Common myeloid progenitor, CD34-positive (primary cell): Measurements from ENCODE around the gene MOGAT2.
A peak's percentile ranks its signal among the peaks of the same experiment; 100 is the strongest.
"Not testable (repeated sequence)": the region's sequence is repeated elsewhere in the genome, so short reads cannot be mapped to it uniquely, and the experiment has no call there.

ENCODE experiments used
- CTCF ChIA-PET: fragments of 350-600 bp; sonication (Branson Sonifier 250); formaldehyde crosslinking; loops from one replicate; lab custom pipeline; 2021; ENCODE audit warnings: antibody characterized with exemption; lab: Charles Lee
- POLR2A ChIA-PET: fragments of 350-600 bp; sonication (Branson Sonifier 250); formaldehyde crosslinking; loops from one replicate; lab custom pipeline; 2021; ENCODE audit warnings: antibody characterized with exemption; lab: Charles Lee
- DNase-seq, 3 donors: peaks; one replicate each; pipeline versions ENCODE4 v3.0.0 to v3.0.0-alpha.2; 2013
- H3K27ac ChIP-seq, 2 experiments: 1 replicate in 1 of 2; 2 replicates in 1 of 2; pipeline ENCODE4 v1.7.0; 2013; ENCODE audit warnings: inconsistent platforms in 2 of 2, low read length in 2 of 2, mild to moderate bottlenecking in 2 of 2, low read depth in 1 of 2, moderate library complexity in 1 of 2; ENCODE audit not compliant: severe bottlenecking in 2 of 2, insufficient read depth in 1 of 2, poor library complexity in 1 of 2
- H3K27me3 ChIP-seq, 5 experiments: replicated peaks in 2 of 5; 1 replicate in 3 of 5; 2 replicates in 2 of 5; pipeline versions ENCODE4 v1.6.1 to v1.7.0; 2013; ENCODE audit warnings: low read length in 4 of 5, mild to moderate bottlenecking in 2 of 5, moderate library complexity in 2 of 5, inconsistent platforms in 1 of 5; ENCODE audit not compliant: insufficient read depth in 5 of 5, control insufficient read depth in 4 of 5
- H3K36me3 ChIP-seq, 4 experiments: 1 replicate in 2 of 4; 2 replicates in 2 of 4; pipeline versions ENCODE4 v1.6.1 to v1.7.0; 2013; ENCODE audit warnings: low read length in 3 of 4, control low read depth in 1 of 4, mild to moderate bottlenecking in 1 of 4; ENCODE audit not compliant: control insufficient read depth in 4 of 4, insufficient read depth in 4 of 4
- H3K4me1 ChIP-seq, 4 experiments: 1 replicate in 3 of 4; 2 replicates in 1 of 4; pipeline versions ENCODE4 v1.6.1 to v1.7.1; 2013; ENCODE audit warnings: low read length in 3 of 4, mild to moderate bottlenecking in 3 of 4, control low read depth in 1 of 4, inconsistent platforms in 1 of 4, moderate library complexity in 1 of 4; ENCODE audit not compliant: control insufficient read depth in 4 of 4, insufficient read depth in 4 of 4; ENCODE audit errors: control extremely low read depth in 1 of 4
- H3K4me3 ChIP-seq, 7 experiments: 1 replicate in 4 of 7; 2 replicates in 3 of 7; pipeline versions ENCODE4 v1.5.1 to v1.7.0; 2013; ENCODE audit warnings: mild to moderate bottlenecking in 7 of 7, low read length in 6 of 7, moderate library complexity in 6 of 7, inconsistent platforms in 2 of 7, low read depth in 2 of 7, control low read depth in 1 of 7; ENCODE audit not compliant: insufficient read depth in 4 of 7, control insufficient read depth in 1 of 7; ENCODE audit errors: extremely low read depth in 1 of 7
- H3K9me3 ChIP-seq, 5 experiments: 1 replicate in 4 of 5; 2 replicates in 1 of 5; pipeline versions ENCODE4 v1.6.1 to v1.7.1; 2013; ENCODE audit warnings: low read length in 4 of 5, mild to moderate bottlenecking in 2 of 5, inconsistent platforms in 1 of 5, low read depth in 1 of 5, moderate library complexity in 1 of 5; ENCODE audit not compliant: control insufficient read depth in 4 of 5, insufficient read depth in 2 of 5; ENCODE audit errors: control extremely low read depth in 1 of 5
- WGBS: methylation state at CpG from one replicate; pipeline ENCODE4 v1.1.5; 2013; ENCODE audit not compliant: insufficient coverage; 5-methylcytosine and 5-hydroxymethylcytosine counted together

The MOGAT2 gene

DNA sequence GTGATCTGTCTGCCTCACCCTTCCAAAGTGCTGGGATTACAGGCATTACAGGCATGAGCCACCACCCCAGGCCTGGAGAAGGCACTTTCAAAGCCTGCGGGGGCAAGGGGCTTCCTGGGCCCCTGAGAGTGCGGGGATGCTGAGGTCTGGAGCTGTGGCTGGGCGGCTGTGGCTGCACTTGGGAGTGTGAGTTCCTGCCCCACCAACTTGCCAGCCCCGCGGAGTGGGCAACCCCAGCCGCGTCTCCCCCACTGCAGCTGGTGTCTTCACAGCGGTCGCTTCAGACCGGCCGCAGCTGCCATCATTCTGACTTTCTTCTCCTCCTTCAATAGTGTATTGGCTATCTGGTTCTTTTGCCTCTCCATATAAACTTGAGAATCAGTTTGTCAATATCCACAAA, 38.1 kb upstream of the MOGAT2 start:
- ChIA-PET POLR2A (no interaction called here), CTCF (interaction anchor here (1.5 kb wide), 1 partner anchor 276 kb away, joined by 3 read pairs; no protein-coding TSS in a partner anchor)
- no peaks in the 10 kb centered on the region for H3K36me3 ChIP-seq
- no peaks in the 10 kb centered on the region for H3K9me3 ChIP-seq
- no peaks in the 10 kb centered on the region for H3K4me1 ChIP-seq
- no peak overlapping the region for H3K4me3 ChIP-seq
- no peak for DNase-seq
- peaks cover 0 to 29% (median 5%) of the 10 kb centered on the region in 5 experiments for H3K27me3 ChIP-seq
- 83% methylated on average over 8 of the region's 11 CpGs for WGBS
- no peak overlapping the region for H3K27ac ChIP-seq

DNA sequence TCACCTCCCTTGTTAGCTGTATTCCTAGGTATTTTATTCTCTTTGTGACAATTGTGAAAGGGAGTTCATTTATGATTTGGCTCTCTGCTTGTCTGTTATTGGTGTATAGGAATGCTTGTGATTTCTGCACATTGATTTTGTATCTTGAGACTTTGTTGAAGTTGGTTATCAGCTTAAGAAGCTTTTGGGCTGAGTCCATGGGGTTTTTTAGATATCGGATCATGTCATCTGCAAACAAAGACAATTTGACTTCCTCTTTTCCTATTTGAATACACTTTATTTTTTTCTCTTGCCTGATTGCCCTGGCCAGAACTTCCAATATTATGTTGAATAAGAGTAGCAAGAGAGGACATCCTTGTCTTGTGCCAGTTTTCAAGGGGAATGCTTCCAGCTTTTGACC, 33.8 kb upstream of the MOGAT2 start:
- H3K9me3 ChIP-seq, H3K36me3 ChIP-seq, H3K4me1 ChIP-seq, POLR2A ChIA-PET, H3K4me3 ChIP-seq, H3K27ac ChIP-seq: not testable (repeated sequence)
- WGBS, result no CpG with 5 or more reads among the region's 1 CpG
- CTCF ChIA-PET, result interaction anchor here (0.6 to 2.1 kb wide), 2 partner anchors 9 to 23 kb away, joined by 3 to 6 read pairs; no protein-coding TSS in a partner anchor
- DNase-seq, result peak in 2 of 3 donors; percentile 28 to 43
- peaks cover 0 to 19% (median 6%) of the 10 kb centered on the region in 5 experiments for H3K27me3 ChIP-seq

DNA sequence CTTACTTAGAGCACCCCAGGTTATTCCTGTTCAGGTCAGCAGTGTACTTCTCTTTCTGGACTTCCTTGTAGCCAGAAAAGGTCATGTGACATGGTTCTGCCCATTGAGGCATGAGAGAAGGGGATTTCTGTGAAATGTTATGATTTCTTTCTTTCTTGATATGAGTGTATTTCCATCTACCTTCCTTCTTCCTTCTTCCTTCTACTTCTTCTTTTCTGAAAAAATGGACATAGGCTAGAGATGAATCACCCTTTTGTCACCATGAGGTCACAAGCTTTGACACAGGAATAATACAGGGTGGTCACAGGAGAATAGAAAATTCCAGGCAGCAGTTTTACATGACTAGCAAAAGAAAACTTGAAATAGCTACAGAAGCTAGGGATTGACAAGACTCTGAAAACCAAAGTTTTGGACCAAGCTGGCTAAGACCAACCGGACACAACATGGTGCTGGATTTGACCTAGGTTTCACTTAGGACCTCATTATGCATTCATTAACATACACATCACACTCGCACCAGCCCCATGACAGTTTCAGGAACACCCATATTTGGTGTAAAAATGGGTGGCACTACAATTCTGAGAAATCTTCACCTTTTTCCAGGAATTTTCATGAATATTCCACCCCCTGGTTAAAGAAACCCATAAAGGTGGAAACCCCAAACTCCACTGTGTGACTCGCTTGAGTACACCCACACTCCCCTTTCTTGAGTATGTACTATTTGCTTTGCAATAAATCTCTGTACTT, 27.6 kb upstream of the MOGAT2 start:
- Histone ChIP-seq H3K9me3 (peaks cover 0 to 10% (median 2%) of the 10 kb centered on the region in 5 experiments), H3K27me3 (peaks cover 0 to 10% (median 6%) of the 10 kb centered on the region in 5 experiments), H3K4me3 (no peak overlapping the region), H3K27ac (no peak overlapping the region), H3K36me3 (no peaks in the 10 kb centered on the region), H3K4me1 (no peaks in the 10 kb centered on the region)
- 20% methylated on average over 1 of the region's 3 CpGs for WGBS
- DNase-seq, result peak in 1 of 3 donors; percentile 31
- ChIA-PET POLR2A (no interaction called here), CTCF (no interaction called here)

- Histone ChIP-seq H3K9me3 (peaks cover 0 to 3% (median 0%) of the 10 kb centered on the region in 5 experiments), H3K27ac (no peak overlapping the region), H3K4me1 (no peaks in the 10 kb centered on the region), H3K27me3 (peaks cover 0 to 10% (median 6%) of the 10 kb centered on the region in 5 experiments), H3K4me3 (no peak overlapping the region), H3K36me3 (no peaks in the 10 kb centered on the region)
- ChIA-PET CTCF (interaction anchor here (1.0 kb wide), 1 partner anchor 14 kb away, joined by 3 read pairs; no protein-coding TSS in a partner anchor), POLR2A (no interaction called here)
- WGBS, result no CpG with 5 or more reads among the region's 4 CpGs
- DNase-seq, result no peak
Observed at GRCh38 chr11:75691804-75692203, 25.8 kb upstream of the MOGAT2 start.

DNA sequence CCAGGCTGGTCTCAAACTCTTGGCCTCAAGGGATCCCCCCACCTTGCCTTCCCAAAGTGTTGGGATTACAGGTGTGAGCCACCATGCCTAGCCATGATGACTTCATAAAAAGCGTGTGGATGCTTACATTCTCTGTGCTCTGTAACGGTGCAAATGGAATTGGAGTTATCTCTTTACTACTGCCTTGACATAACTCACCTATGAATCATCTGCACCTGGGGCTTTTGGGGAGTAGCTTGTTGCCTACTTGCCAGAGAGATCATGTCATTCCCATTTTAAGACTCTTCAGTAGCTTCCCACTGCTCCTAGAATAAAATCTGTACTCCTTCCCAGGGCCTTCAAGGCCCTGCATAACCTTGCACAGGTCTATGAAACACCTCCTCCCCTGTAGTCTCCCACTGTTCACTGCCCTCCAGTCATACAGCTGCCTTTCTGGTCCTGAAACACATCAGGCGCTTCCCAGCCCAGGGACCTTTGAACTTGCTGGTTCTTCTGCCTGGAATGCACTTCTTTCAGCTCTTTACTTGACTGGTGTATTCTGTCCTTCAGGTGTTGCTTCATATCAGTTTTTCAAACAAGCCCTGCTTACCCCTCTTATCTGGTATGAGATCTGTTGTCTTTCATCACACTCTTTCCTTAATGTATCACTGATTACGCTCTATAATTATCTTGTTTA, 19.6 kb upstream of the MOGAT2 start:
- POLR2A ChIA-PET, result no interaction called here
- H3K9me3 ChIP-seq, result peaks cover 0 to 3% (median 0%) of the 10 kb centered on the region in 5 experiments
- no peak for DNase-seq
- no peaks in the 10 kb centered on the region for H3K4me1 ChIP-seq
- CTCF ChIA-PET, result interaction anchor here (1.5 kb wide), 1 partner anchor 8 kb away, joined by 10 read pairs; no protein-coding TSS in a partner anchor
- WGBS, result 100% methylated on average over 3 of the region's 4 CpGs
- H3K36me3 ChIP-seq, result no peaks in the 10 kb centered on the region
- H3K4me3 ChIP-seq, result no peak overlapping the region
- peaks cover 0 to 6% (median 0%) of the 10 kb centered on the region in 5 experiments for H3K27me3 ChIP-seq
- no peak overlapping the region for H3K27ac ChIP-seq

GRCh38 chr11:75700940-75701339, 16.7 kb upstream of the MOGAT2 start:
- CTCF ChIA-PET, result interaction anchor here (0.6 kb wide), 1 partner anchor 76 kb away, joined by 3 read pairs; no protein-coding TSS in a partner anchor
- Histone ChIP-seq H3K4me3 (no peak overlapping the region), H3K27ac (no peak overlapping the region), H3K9me3 (no peaks in the 10 kb centered on the region), H3K27me3 (peaks cover 0 to 6% (median 0%) of the 10 kb centered on the region in 5 experiments), H3K36me3 (no peaks in the 10 kb centered on the region), H3K4me1 (peaks cover 0 to under 1% (median 0%) of the 10 kb centered on the region in 4 experiments)
- POLR2A ChIA-PET, result no interaction called here
- WGBS, result 100% methylated on average over 1 of the region's 2 CpGs
- DNase-seq, result no peak
